ENCODE results near the gene ZRANB1. TPM values are rescaled to one million over a fixed set of nuclear protein-coding genes. Genes with fewer than 3 reads are reported as not detected.

The ZRANB1 gene
- total RNA-seq, 1 donor from 2014 or later = 15.1 TPM

- no peak for DNase-seq (ENCODE audit: low read depth in 2 of 2)
These were observed 23.0 kb upstream of the ZRANB1 start for GRCh38 chr10:124918906-124919305.

DNA sequence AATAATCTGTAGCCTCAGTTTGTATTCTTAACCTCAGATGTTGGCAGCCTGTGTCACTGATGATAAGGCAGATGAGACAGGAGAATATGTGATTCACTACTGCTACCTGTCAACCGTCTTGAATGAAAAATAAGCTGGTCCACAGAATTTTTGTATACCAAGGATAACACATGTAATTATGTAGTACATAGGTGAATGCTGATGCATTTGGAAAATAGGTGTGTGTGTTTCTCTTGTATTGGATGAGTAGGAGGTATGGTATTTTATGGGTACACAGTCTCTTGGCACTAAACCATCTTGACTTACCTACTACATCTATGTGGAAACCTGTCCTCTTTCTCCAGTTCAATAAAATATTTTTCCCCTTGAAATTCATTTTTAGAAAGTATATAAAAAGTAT, 20.7 kb upstream of the ZRANB1 start:
- no peak for DNase-seq (ENCODE audit: low read depth in 2 of 2)

- DNase-seq (ENCODE audit: low read depth in 2 of 2) = no peak
These were observed 18.2 kb upstream of the ZRANB1 start for GRCh38 chr10:124923684-124924083.

- DNase-seq (ENCODE audit: low read depth in 2 of 2) = no peak
These were observed 15.4 kb upstream of the ZRANB1 start for GRCh38 chr10:124926548-124926947.

DNA sequence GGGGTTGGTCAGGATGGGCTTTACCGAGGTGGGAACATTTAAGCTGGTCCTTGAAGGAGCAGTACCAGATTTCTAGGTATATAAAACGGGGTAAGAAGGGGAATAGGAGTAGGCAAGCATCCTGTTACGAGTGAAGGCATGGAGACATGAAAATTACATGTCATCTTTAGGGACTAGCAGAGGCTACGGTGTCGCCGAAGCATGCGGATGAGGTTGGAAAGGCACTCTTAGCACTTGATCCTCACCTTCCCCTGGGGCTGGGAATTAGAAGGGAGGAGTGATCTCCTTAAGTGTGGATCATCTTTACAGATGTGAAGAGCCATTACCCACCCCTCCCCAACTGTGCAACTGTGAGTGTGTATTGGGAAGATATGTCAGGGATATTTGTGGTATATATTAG, 13.8 kb upstream of the ZRANB1 start:
- DNase-seq (ENCODE audit: low read depth in 2 of 2) = no peak

DNA sequence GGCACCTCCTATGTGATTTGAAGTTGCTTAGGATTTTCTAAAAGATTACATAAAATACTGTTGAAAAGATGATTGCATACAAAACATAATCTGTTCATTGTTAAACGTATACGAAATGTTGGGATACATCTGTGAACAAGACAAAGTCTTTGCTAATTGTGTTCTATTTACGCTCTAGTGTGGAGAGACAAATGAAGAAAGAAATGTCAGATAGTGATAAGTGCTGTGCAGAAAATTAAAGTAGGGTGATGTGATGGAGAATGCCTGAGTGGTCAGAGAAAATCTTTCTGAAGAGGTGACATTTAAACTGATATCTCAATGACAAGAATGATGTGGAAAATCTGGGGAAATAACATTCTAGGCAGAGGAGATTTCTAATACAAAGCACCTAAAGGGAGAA, 13.4 kb upstream of the ZRANB1 start:
- DNase-seq (ENCODE audit: low read depth in 2 of 2) = no peak

DNA sequence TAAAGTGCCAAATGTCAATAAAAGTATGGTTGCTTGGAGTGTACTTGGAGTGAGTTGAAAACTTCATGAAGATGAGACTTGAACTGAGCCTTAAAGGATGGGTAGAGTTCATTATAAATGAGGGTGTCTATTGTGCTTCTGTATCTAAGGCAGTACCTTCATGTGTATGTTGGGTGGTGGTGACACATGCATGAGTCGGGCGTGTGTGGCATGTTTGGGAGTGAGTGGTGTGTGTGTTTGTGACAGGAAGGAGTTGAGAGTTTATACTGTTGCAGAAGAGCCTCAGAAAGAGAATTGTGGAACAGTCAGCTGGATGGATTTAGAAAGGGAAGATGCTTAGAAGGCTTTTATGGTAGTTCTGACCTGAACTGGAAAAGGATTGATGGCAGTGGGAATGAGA, 6.0 kb upstream of the ZRANB1 start:
- peak in 1 of 2 donors; percentile 12 for DNase-seq (ENCODE audit: low read depth in 2 of 2)

DNA sequence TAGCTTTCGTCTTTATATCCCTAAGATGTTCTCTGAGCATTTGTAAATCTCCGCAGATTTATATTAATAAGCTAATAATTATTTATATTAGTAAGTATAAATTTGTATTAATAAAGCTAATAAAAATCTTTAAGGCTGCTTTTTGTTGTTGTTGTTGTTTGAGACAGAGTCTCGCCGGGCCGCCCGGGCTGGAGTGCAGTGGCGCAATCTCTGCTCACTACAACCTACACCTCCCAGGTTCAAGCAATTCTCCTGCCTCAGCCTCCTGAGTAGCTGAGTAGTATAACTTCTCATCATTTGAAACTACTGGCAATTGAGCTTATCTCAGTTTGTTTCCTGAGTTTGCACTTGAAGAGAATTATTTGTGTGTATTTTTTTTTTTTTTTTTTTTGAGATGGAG, 5.1 kb upstream of the ZRANB1 start:
- no peak for DNase-seq (ENCODE audit: low read depth in 2 of 2)

GRCh38 chr10:124939290-124939689, 2.6 kb upstream of the ZRANB1 start:
- no peak for DNase-seq (ENCODE audit: low read depth in 2 of 2)

DNA sequence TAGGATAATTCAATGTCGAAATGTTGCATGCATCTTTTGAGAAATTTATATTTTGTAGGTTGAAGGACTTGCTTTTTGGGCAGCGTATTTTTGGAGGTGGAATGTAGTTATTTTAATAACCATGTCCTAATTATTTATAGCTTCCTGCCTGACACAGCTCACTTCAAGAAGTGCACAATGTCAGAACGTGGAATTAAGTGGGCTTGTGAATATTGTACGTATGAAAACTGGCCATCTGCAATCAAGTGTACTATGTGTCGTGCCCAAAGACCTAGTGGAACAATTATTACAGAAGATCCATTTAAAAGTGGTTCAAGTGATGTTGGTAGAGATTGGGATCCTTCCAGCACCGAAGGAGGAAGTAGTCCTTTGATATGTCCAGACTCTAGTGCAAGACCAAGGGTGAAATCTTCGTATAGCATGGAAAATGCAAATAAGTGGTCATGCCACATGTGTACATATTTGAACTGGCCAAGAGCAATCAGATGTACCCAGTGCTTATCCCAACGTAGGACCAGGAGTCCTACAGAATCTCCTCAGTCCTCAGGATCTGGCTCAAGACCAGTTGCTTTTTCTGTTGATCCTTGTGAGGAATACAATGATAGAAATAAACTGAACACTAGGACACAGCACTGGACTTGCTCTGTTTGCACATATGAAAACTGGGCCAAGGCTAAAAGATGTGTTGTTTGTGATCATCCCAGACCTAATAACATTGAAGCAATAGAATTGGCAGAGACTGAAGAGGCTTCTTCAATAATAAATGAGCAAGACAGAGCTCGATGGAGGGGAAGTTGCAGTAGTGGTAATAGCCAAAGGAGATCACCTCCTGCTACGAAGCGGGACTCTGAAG, 620 bp downstream of the ZRANB1 start:
- no peak for DNase-seq (ENCODE audit: low read depth in 2 of 2)

- DNase-seq (ENCODE audit: low read depth in 2 of 2) = peak in 1 of 2 donors; percentile 8
These were observed 1.6 kb downstream of the ZRANB1 start for GRCh38 chr10:124943301-124944092.

- DNase-seq (ENCODE audit: low read depth in 2 of 2) = no peak
These were observed 3.1 kb downstream of the ZRANB1 start for GRCh38 chr10:124944982-124945381.

GRCh38 chr10:124946945-124947344, 5.0 kb downstream of the ZRANB1 start:
- DNase-seq (ENCODE audit: low read depth in 2 of 2) = peak; percentile 54 to 67

DNA sequence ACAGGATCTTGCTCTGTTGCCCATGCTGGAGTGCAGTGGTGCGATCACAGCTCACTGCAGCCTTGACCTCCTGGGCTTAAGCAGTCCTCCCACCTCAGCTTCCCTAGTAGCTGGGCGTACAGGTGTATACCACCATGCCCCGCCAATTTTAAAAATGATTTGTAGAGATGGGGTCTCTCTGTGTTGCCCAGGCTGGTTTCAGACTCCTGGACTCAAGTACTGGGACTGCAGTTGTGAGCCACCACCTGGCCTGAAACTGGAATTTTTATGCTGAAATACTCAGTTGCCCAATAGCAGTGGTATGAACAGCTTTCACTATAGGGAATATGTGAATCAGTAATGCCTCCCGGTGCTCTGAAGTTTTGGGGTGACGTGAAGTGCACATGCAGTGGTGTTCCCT, 7.6 kb downstream of the ZRANB1 start:
- DNase-seq (ENCODE audit: low read depth in 2 of 2) = no peak

DNA sequence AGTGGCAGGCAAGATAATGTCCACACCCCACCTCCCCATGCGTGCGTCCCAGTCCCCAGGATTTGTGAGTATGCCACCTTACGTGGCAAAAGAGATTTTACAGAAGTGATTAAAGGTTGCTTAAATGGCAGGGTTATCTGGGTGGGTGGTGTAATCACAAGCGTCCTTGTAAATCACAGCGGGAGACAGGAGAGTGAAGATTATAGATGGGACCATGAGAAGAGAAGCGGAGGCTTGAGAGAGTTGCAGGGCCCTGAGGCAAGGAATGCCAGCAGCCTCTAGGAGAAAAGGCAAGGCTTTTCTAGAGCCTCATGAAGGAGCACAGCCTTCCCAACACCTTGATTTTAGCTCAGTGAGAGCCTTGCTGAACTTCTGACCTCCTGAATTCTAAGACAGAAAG, 10.2 kb downstream of the ZRANB1 start:
- no peak for DNase-seq (ENCODE audit: low read depth in 2 of 2)

GRCh38 chr10:124953421-124953820, 11.5 kb downstream of the ZRANB1 start:
- DNase-seq (ENCODE audit: low read depth in 2 of 2) = no peak

GRCh38 chr10:124955243-124955642, 13.3 kb downstream of the ZRANB1 start:
- DNase-seq (ENCODE audit: low read depth in 2 of 2) = no peak

DNA sequence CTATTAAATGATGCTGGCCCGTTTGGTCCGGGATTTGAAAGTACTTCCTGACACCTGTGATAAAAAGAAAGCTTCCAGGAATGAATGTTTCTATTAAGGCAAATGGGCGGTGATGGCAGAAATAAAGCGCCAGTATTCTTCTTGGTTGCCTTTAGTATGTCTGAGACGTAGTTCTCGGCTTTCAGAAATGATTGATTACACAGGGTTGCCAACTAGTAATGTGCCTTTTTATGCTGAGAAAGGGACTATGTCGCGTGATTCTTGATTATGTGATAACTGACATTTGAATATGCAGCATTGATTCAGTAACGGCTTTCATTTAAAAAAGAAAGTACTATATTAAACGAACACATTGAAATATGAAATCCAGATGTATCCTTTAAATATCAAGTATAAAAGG, 13.9 kb downstream of the ZRANB1 start:
- no peak for DNase-seq (ENCODE audit: low read depth in 2 of 2)

- no peak for DNase-seq (ENCODE audit: low read depth in 2 of 2)
These were observed 14.8 kb downstream of the ZRANB1 start for GRCh38 chr10:124956764-124957163.

GRCh38 chr10:124957404-124957947, 15.6 kb downstream of the ZRANB1 start:
- no peak for DNase-seq (ENCODE audit: low read depth in 2 of 2)

GRCh38 chr10:124959564-124959963, 17.6 kb downstream of the ZRANB1 start:
- DNase-seq (ENCODE audit: low read depth in 2 of 2) = no peak

- DNase-seq (ENCODE audit: low read depth in 2 of 2) = no peak
These were observed 19.3 kb downstream of the ZRANB1 start for GRCh38 chr10:124961248-124961570.

- DNase-seq (ENCODE audit: low read depth in 2 of 2) = no peak
These were observed 20.5 kb downstream of the ZRANB1 start for GRCh38 chr10:124962421-124962820.

Measured in dermis microvascular lymphatic vessel endothelial cell (primary cell).